ENCODE data around the gene RPL13.

Gene RPL13

DNA sequence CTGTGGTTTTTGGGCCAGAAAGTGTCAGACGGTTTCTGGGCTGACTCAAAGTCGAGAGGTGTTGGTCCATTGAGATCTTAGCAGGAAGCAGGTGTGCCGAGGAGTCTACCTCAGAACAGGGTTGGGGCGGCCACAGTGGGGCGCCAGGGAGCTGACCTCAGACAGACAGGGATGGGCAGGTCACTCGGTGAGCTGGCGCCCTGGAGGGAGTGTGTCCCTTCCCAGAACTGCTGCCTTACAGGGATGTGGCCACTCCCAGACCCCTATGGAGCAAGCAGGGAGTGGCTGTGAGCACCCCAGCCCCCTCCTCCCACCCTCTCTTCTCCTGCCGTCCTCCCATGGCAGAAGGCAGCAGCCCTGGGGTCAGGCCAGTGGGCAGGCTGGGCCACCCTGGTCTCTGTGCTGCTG lies 39.0 kb downstream of the RPL13 start:
- DNase-seq = no peak

- DNase-seq = no peak
Measured at GRCh38 chr16:89599902-89600301, 39.4 kb downstream of the RPL13 start.

DNA sequence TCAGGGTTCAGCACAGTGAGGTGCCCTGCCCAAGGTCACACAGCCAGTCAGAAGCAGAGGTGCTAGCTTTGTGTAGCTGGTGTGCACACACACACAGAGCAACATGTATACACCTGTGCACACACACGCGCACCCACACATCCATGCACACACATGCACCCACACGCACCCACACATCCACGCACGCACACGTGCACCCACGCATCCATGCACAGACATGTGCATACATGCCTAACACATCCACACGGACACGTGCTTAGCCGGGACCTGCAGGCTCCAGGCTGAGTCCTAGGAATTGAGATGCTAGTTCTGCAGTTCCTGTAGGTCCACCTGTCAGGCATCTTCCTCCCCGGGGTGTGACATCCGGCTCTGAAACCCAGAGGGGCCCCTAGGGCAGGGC lies 39.9 kb downstream of the RPL13 start:
- DNase-seq = no peak

DNA sequence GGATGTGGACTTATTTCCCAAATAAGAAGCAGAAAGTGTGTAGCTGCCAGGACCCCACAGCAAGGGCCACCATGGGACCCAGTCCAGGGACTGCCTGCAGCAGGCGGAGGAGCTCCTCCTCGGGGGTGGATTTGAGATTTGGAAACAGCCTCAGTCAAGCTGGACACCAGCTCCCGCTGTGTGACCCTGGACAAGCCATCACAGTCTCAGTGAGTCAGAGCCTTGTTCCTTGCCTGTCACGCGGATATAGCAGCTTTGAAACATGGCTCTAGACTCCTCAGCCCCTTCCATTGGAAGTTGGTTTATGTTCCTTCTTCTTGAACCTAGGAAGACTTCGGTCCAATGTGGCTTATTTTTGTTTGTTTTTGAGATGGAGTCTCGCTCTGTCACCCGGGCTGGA lies 40.5 kb downstream of the RPL13 start:
- DNase-seq = no peak

DNA sequence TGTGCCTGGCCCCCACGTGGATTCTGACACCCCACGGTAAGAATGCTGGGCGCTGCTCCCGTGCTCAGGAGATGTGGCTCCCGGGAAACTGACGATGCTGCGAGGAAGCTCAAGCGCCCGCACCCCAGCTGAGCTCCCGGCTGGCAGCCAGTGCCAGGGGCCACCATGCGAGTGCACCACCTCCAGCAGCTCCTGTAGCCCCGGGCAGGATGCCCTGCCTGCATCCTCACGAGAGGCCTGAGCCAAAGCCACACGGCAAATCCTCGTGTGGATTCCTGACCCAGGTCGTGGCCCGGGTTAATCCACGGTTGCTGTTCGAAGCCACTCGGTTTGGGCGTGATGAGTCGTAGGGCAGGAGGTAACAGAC lies 41.4 kb downstream of the RPL13 start:
- no peak for DNase-seq

- DNase-seq = peak; percentile 72
Measured at GRCh38 chr16:89602273-89602951, 41.9 kb downstream of the RPL13 start.

- no peak for DNase-seq
Measured at GRCh38 chr16:89602952-89603590, 42.6 kb downstream of the RPL13 start.

GRCh38 chr16:89604764-89605163 lies 44.3 kb downstream of the RPL13 start:
- no peak for DNase-seq

DNA sequence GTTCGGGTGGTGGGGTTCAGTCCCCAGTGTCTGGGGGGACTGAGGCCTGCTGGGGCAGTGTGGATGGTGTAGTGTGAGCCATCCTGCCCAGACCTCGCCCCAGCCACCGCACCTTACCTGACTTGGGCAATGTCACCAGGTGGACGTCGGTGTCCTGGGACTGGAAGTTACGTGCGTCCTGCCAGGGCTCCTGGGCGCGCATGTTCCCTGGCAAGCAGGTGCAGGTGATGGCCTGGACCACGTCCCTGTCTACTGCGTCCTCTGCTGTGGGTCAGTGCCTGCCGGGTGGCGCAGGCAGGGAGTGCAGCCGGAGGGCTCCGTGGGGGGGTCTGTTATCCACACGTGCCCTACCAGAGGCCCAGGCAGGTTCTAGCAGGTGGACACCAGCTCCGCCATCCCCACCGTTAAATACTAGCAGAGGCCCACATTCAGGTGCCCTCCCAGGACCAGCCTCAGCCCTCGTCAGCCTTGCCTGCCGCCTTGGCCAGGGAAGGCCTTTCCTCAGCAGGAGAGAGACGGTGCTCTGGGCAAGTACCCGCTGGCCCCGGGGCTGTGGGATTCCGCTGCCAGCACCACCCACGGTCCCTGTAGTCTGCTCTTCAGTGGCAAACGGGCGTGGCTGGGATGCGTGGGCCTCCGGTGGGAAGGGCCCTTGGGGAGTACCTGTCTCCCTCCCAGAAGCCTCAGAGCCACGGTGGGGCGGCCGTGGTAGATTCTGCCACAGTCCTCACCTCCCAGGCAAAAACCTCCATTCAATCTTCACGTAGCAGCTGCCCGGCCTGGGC lies 44.9 kb downstream of the RPL13 start:
- DNase-seq = no peak

GRCh38 chr16:89606006-89606405 lies 45.5 kb downstream of the RPL13 start:
- no peak for DNase-seq

DNA sequence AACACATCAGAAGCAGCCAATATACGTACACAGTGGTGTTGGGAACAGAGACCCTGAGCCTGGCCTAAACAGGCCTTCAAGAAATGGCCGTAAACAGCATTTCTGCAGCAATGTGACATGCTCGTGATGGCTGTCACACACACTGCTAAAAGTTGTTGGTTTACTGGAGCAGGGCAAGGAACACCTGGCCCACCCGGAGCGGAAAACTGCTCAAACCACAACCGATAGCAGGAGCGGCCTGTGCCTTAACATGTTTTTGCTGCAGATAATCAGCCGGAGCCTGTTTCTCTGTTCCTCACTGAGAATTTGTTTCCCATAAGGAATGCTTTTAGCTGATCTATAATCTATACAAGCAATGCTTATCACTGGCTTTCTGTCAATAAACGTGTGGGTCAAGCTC lies 47.0 kb downstream of the RPL13 start:
- no peak for DNase-seq

DNA sequence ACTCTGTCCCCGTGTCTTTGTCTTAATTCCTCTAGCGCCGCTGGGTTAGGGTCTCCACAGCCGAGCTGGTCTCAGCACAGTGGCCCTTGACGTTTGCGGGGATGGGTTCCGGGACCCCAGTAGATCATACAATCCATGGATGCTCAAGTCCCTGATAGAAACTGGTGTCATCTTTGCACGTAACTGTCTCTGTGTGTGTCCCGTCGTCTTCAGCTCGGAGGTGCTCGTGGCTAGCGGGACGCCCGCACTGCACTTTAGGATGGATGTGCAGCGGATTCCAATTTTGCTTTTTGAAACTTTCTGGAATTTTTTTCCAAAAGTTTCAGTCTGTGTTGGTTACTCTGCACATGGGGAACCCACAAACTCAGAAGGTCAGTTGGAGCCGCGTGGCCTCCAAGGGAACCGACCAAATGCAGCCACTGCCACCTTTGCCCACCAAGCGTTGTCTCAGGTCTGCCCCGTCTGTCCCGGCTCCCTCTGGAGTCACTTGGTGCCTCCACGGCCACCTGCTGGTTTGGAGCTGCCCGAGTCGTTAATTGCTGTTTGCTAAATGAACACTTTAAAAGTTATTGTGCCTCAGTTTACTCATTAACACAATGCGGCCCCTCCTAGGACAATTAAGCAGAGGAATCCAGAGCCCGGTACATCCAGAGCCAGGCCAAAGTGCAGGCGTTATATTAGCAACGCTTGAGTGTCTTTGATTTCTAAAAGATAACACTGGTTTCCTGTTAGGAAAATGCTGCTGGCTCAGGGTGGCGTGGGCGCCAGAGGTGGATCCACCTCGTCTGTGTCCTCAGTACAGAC lies 47.7 kb downstream of the RPL13 start:
- DNase-seq = no peak

DNA sequence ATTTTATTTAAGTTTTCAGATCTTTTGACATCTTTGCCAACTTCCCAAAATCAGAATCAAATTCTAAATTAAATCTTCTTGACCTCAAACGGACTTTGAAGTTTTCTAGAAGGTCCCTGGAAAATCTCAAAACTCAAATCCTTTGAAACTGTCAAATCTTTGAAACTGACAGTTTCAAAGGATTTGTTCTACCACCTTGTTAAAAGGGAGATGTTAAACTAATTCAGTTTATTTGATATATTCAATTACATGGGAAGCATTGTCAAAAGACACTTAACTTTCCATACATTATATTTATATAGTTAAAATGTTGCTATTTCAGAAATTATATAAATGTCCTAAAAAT lies 49.6 kb downstream of the RPL13 start:
- no peak for DNase-seq

DNA sequence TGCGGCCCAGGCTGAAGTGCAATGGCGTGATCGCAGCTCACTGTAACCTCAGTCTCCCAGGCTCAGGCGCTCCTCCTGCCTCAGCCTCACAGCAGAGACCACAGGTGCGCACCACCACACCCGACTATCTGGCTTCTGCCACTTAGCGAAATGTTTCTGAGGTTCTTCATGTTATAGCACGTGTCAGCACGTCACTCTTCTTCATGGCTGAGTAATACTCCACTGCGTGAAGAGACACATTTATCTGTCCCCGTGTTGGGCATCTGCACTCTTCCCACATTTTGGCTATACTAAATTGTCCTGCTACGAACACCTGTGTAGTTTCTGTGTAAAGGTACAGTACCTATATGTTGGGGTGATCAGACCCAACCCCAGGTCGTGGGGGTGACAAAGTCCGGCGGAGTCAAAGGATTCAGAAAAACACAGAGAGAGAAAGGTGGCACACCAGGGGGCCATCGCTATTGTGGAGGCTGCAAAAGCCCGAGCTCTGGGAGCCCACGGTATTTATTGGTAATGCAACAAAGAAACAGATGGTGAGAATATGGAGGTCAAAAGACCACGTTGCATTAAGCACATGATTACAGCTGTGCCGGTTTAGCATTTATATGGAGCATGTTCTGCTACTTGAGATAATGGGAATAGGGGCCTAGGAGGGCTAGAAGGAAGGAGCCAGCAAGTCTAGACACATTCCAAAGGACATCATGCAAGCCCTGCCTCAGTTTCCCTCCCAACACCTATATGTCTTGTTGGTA lies 52.1 kb downstream of the RPL13 start:
- no peak for DNase-seq

GRCh38 chr16:89613231-89613953 lies 52.9 kb downstream of the RPL13 start, which contains the start of gene DPEP1:
Gene DPEP1 (plus strand): TSS chr16:89613642. CDS start chr16:89630411, 16,769 bp downstream.
- no peak for DNase-seq

DNA sequence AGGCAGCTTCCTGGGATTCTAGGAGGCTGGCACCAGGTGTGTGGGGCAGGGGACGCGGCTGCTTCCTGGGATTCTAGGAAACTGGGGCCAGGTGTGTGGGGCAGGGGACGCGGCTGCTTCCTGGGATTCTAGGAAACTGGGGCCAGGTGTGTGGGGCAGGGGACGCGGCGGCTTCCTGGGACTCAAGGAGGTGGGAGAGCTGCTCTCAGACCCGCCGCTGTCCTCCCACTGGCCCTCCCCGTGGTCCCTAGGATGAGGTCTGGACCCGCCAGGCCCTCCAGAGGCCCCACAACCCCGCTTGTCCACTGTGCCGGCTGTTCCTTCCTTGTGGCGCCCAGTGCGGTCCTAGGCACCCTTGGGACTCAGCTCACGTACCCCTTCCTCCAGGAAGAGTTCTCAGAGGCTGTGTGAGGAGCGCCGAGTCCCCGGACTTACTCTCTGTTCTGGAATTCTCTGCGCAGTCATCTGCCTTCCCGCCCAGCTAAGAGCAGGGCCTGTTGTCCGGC lies 53.5 kb downstream of the RPL13 start:
- no peak for DNase-seq
